Osteoblast (primary cell): ENCODE results near the gene PHLPP1. TPM values are rescaled to one million over a fixed set of nuclear protein-coding genes. Genes with fewer than 3 reads are reported as not detected.

ENCODE experiments used
- DNase-seq: peaks from one replicate; pipeline ENCODE4 v3.0.0; 2011; ENCODE audit warnings: low spot score, mixed read lengths; ENCODE audit not compliant: insufficient read length; ENCODE audit errors: missing footprints
- H2AFZ ChIP-seq: 2 replicates; pipeline ENCODE4 v1.6.0; 2011; ENCODE audit warnings: mild to moderate bottlenecking, low read length
- H3K27ac ChIP-seq: 2 replicates; pipeline ENCODE4 v1.5.1; 2011; ENCODE audit warnings: mild to moderate bottlenecking, low read depth, low read length, moderate library complexity
- H3K27me3 ChIP-seq: 2 replicates; pipeline ENCODE4 v1.6.0; 2012; ENCODE audit warnings: mild to moderate bottlenecking, control low read depth, inconsistent platforms, low read length, moderate library complexity; ENCODE audit not compliant: insufficient read depth
- H3K36me3 ChIP-seq: 2 replicates; pipeline ENCODE4 v1.5.1; 2011; ENCODE audit warnings: mild to moderate bottlenecking, low read length, control low read depth, moderate library complexity; ENCODE audit not compliant: insufficient read depth
- H3K4me1 ChIP-seq: 2 replicates; pipeline ENCODE4 v1.5.1; 2011; ENCODE audit warnings: mild to moderate bottlenecking, low read length, control low read depth, moderate library complexity; ENCODE audit not compliant: insufficient read depth
- H3K4me2 ChIP-seq: 2 replicates; pipeline ENCODE4 v1.6.0; 2011; ENCODE audit warnings: mild to moderate bottlenecking, low read length; ENCODE audit not compliant: insufficient read depth
- H3K4me3 ChIP-seq: fragments of 200-600 bp; sonication (generic); 3 replicates; pipeline ENCODE4 v1.5.1; 2012; ENCODE audit warnings: mild to moderate bottlenecking, low read length, inconsistent platforms; ENCODE audit not compliant: insufficient read depth
- H3K79me2 ChIP-seq: 2 replicates; pipeline ENCODE4 v1.6.0; 2012; ENCODE audit warnings: mild to moderate bottlenecking, low read length, control low read depth, inconsistent platforms; ENCODE audit not compliant: insufficient read depth
- H3K9me3 ChIP-seq: 2 replicates; pipeline ENCODE4 v1.5.1; 2011; ENCODE audit warnings: low read depth, low read length, control low read depth
- H4K20me1 ChIP-seq: 2 replicates; pipeline ENCODE4 v1.6.0; 2012; ENCODE audit warnings: mild to moderate bottlenecking, low read length, control low read depth; ENCODE audit not compliant: insufficient read depth
- CTCF ChIP-seq: IDR thresholded peaks from 2 replicates; pipeline ENCODE4 v1.5.1; 2011; ENCODE audit warnings: mild to moderate bottlenecking, low read depth, low read length, moderate library complexity; ENCODE audit errors: extremely low read depth
- total RNA-seq: library from RNA; depleted of rRNA; stranded (reverse); fragments of >200 nt; gene quantifications from 2 replicates; pipeline ENCODE4 v1.2.3, GENCODE V29; 2012

The PHLPP1 gene
- total RNA-seq, 1 donor = 6.9 TPM

- TF ChIP-seq CTCF = no peak
- H3K4me3 ChIP-seq = no peak overlapping the region
- H3K4me1 ChIP-seq = peaks cover 40% of the 10 kb centered on the region
- DNase-seq = no peak
- H3K36me3 ChIP-seq = no peaks in the 10 kb centered on the region
- no peaks in the 10 kb centered on the region for H3K27me3 ChIP-seq
- no peak overlapping the region for H2AFZ ChIP-seq
- H3K9me3 ChIP-seq = no peaks in the 10 kb centered on the region
- no peak overlapping the region for H3K4me2 ChIP-seq
- H3K79me2 ChIP-seq = peaks cover 27% of the 10 kb centered on the region
- H4K20me1 ChIP-seq = no peaks in the 10 kb centered on the region
- no peak overlapping the region for H3K27ac ChIP-seq
Measured at GRCh38 chr18:62788111-62788510, 72.8 kb downstream of the PHLPP1 start.

GRCh38 chr18:62788876-62789275 lies 73.5 kb downstream of the PHLPP1 start:
- no peak for DNase-seq
- TF ChIP-seq CTCF = no peak
- H3K36me3 ChIP-seq = no peaks in the 10 kb centered on the region
- H3K27ac ChIP-seq = no peak overlapping the region
- H2AFZ ChIP-seq = no peak overlapping the region
- peaks cover 25% of the 10 kb centered on the region for H3K79me2 ChIP-seq
- H4K20me1 ChIP-seq = no peaks in the 10 kb centered on the region
- H3K27me3 ChIP-seq = no peaks in the 10 kb centered on the region
- no peaks in the 10 kb centered on the region for H3K9me3 ChIP-seq
- peaks cover 37% of the 10 kb centered on the region for H3K4me1 ChIP-seq
- H3K4me3 ChIP-seq = no peak overlapping the region
- H3K4me2 ChIP-seq = no peak overlapping the region

GRCh38 chr18:62790871-62791772 lies 75.8 kb downstream of the PHLPP1 start:
- peak overlapping the region; percentile 31 for H3K4me2 ChIP-seq

More at GRCh38 chr18:62790871-62791772, 75.8 kb downstream of the PHLPP1 start:
- Histone ChIP-seq H3K4me3 (no peak overlapping the region), H3K27me3 (no peaks in the 10 kb centered on the region), H3K79me2 (peaks cover 23% of the 10 kb centered on the region), H4K20me1 (no peaks in the 10 kb centered on the region), H3K36me3 (no peaks in the 10 kb centered on the region), H3K9me3 (no peaks in the 10 kb centered on the region), H3K27ac (peak overlapping the region; percentile 37), H3K4me1 (peaks cover 18% of the 10 kb centered on the region), H2AFZ (peak overlapping the region; percentile 48)
- TF ChIP-seq CTCF = no peak
- DNase-seq = peak; percentile 69
